ENCODE results near the gene MTRF1.

GRCh38 chr13:41224113-41225110, 39.0 kb downstream of the MTRF1 start:
- TF ChIP-seq CTCF (conservative IDR thresholded peaks at IDR 0.05; ENCODE audit: low read length), result no peak
- TF ChIP-seq EZH2phosphoT487 (IDR thresholded peaks at IDR 0.05; ENCODE audit: borderline replicate concordance, low read depth, low read length), result no peak
